ENCODE results near the gene LAIR1.

DNA sequence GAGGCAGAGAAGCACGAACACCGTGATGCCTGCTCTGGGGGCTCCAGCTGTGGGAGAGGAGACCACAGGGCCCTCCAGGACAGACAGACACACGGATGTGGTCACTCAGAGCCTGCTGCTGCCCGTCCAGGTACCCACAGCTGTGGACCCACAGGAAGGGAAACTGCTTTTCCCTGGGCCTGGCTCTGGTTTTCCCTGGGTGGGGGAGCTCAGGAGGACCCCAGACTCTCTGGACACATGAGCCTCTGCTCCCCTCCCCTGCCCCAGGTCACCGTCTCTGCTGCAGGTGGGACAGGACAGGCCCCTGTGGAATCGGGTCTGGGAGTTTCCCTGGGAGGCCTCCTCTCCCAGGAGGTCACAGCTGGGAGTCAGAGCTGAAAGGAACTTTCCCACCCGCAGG lies 33.1 kb downstream of the LAIR1 start:
- TF ChIP-seq, protein P1, sequence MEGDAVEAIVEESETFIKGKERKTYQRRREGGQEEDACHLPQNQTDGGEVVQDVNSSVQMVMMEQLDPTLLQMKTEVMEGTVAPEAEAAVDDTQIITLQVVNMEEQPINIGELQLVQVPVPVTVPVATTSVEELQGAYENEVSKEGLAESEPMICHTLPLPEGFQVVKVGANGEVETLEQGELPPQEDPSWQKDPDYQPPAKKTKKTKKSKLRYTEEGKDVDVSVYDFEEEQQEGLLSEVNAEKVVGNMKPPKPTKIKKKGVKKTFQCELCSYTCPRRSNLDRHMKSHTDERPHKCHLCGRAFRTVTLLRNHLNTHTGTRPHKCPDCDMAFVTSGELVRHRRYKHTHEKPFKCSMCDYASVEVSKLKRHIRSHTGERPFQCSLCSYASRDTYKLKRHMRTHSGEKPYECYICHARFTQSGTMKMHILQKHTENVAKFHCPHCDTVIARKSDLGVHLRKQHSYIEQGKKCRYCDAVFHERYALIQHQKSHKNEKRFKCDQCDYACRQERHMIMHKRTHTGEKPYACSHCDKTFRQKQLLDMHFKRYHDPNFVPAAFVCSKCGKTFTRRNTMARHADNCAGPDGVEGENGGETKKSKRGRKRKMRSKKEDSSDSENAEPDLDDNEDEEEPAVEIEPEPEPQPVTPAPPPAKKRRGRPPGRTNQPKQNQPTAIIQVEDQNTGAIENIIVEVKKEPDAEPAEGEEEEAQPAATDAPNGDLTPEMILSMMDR (conservative IDR thresholded peaks at IDR 0.05), result no peak
- TF ChIP-seq ZFX (IDR thresholded peaks at IDR 0.05), result no peak
